A549 (cell line): ENCODE measurements around the gene SPAG6. TPM values are rescaled to one million over a fixed set of nuclear protein-coding genes. Genes with fewer than 3 reads are reported as not detected.

ENCODE experiments used
- ATAC-seq, 2 experiments: fragments of 200-7000 bp in 1 of 2; fragments of >200 bp in 1 of 2; cut with Nextera tagmentation in 1 of 2; cut with Tn5 transposase in 1 of 2; 3 replicates each; pipeline versions ENCODE4 v1.8.0 to v1.9.1; 2018 to 2020; ENCODE audit warnings: mild to moderate bottlenecking in 1 of 2, moderate library complexity in 1 of 2
- CTCF ChIA-PET: fragments of 300-600 bp; sonication (Branson Sonifier 250); formaldehyde crosslinking; extraction: SDS; loops from one replicate; lab custom pipeline; 2021; ENCODE audit warnings: antibody characterized with exemption, inconsistent platforms; lab: Yijun Ruan, JAX
- POLR2A ChIA-PET: fragments of 350-600 bp; formaldehyde crosslinking; extraction: SDS; loops from one replicate; lab custom pipeline; 2021; ENCODE audit warnings: antibody characterized with exemption, inconsistent platforms; lab: Yijun Ruan, JAX
- DNase-seq, 2 experiments: peaks; one replicate each; pipeline versions ENCODE4 v3.0.0 to v3.0.0-alpha.2; 2011 to 2016; ENCODE audit warnings: low read depth in 1 of 2, low spot score in 1 of 2
- FAIRE-seq: peaks from 2 replicates; lab custom pipeline; 2011; peaks lifted over from hg19 to GRCh38; lab: Jason Lieb, UNC
- H3K27ac ChIP-seq, 2 experiments: fragments of >200 bp; sonication (Bioruptor Twin); formaldehyde crosslinking; 3 replicates each; pipeline ENCODE4 v1.5.1; 2016 to 2017
- H3K4me1 ChIP-seq: fragments of >200 bp; sonication (Bioruptor Twin); formaldehyde crosslinking; 3 replicates; pipeline ENCODE4 v1.6.1; 2016
- H3K4me2 ChIP-seq: fragments of >200 bp; sonication (Bioruptor Twin); formaldehyde crosslinking; 3 replicates; pipeline ENCODE4 v1.6.1; 2016
- H3K4me3 ChIP-seq: fragments of >200 bp; sonication (Bioruptor Twin); formaldehyde crosslinking; 3 replicates; pipeline ENCODE4 v1.5.1; 2016
- H3K9me3 ChIP-seq: fragments of >200 bp; sonication (Bioruptor Twin); formaldehyde crosslinking; 3 replicates; pipeline ENCODE4 v1.6.1; 2016
- CBX8 ChIP-seq: fragments of 200-600 bp; sonication (generic); IDR thresholded peaks from 2 replicates; pipeline ENCODE4 v1.6.1; 2016
- CEBPB ChIP-seq, 2 experiments: fragments of >200 bp in 1 of 2; sonication (Bioruptor Twin) in 1 of 2; formaldehyde crosslinking in 1 of 2; IDR thresholded peaks; 2 replicates each; pipeline ENCODE4 v1.6.1; 2012 to 2016
- CHD2 ChIP-seq: fragments of 150-350 bp; IDR thresholded peaks from 2 replicates; pipeline ENCODE4 v1.6.1; 2014; ENCODE audit warnings: low read length; ENCODE audit not compliant: partially characterized antibody
- CTCF ChIP-seq: fragments of >200 bp; sonication (Bioruptor Twin); formaldehyde crosslinking; IDR thresholded peaks from 3 replicates; pipeline ENCODE4 v1.5.1; 2016
- EP300 ChIP-seq, 2 experiments: fragments of >200 bp; sonication (Bioruptor Twin); formaldehyde crosslinking; IDR thresholded peaks; 2 replicates in 1 of 2; 3 replicates in 1 of 2; pipeline ENCODE4 v1.6.1; 2016 to 2017
- FOSL2 ChIP-seq, 2 experiments: fragments of 450-650 bp in 1 of 2; fragments of >200 bp in 1 of 2; sonication (Bioruptor Twin) in 1 of 2; formaldehyde crosslinking; IDR thresholded peaks; 2 replicates each; pipeline versions ENCODE4 v1.5.0 to v1.6.1; 2016 to 2020; ENCODE audit warnings: mild to moderate bottlenecking in 1 of 2, moderate library complexity in 1 of 2
- GATA3 ChIP-seq: IDR thresholded peaks from 2 replicates; pipeline ENCODE4 v1.6.1; 2012; ENCODE audit warnings: borderline replicate concordance
- HES2 ChIP-seq: fragments of >200 bp; sonication (Bioruptor Twin); formaldehyde crosslinking; IDR thresholded peaks from 2 replicates; pipeline ENCODE4 v1.6.1; 2016
- HOXB5 ChIP-seq: fragments of 250-450 bp; sonication (Bioruptor Pico); IDR thresholded peaks from 2 replicates; pipeline ENCODE4 v1.5.0; 2020; ENCODE audit warnings: mild to moderate bottlenecking, moderate library complexity
- JUN ChIP-seq, 2 experiments: fragments of >200 bp; sonication (Bioruptor Twin); formaldehyde crosslinking; IDR thresholded peaks; 2 replicates in 1 of 2; 3 replicates in 1 of 2; pipeline ENCODE4 v1.6.1; 2016 to 2017
- JUNB ChIP-seq: fragments of >200 bp; sonication (Bioruptor Twin); formaldehyde crosslinking; IDR thresholded peaks from 2 replicates; pipeline ENCODE4 v1.6.1; 2016
- MAX ChIP-seq: IDR thresholded peaks from 2 replicates; pipeline ENCODE4 v1.6.1; 2012
- MYC ChIP-seq: IDR thresholded peaks from 2 replicates; pipeline ENCODE4 v1.6.1; 2012; ENCODE audit warnings: mild to moderate bottlenecking, inconsistent platforms, low read length, improper control_type of control experiment, borderline replicate concordance
- NPAS2 ChIP-seq: fragments of 250-450 bp; sonication (Bioruptor Pico); IDR thresholded peaks from 2 replicates; pipeline ENCODE4 v1.8.0; 2022; ENCODE audit warnings: mild to moderate bottlenecking, moderate library complexity, borderline replicate concordance
- PHF8 ChIP-seq: fragments of 200-600 bp; sonication (generic); IDR thresholded peaks from 2 replicates; pipeline ENCODE4 v1.6.1; 2016; ENCODE audit warnings: low read depth, mild to moderate bottlenecking, antibody characterized with exemption, moderate library complexity, borderline replicate concordance
- POLR2A ChIP-seq: IDR thresholded peaks from 2 replicates; pipeline ENCODE4 v1.6.1; 2012; ENCODE audit warnings: mild to moderate bottlenecking, low read length
- POLR2AphosphoS2 ChIP-seq: conservative IDR thresholded peaks from 2 replicates; pipeline ENCODE4 v1.6.1; 2012; ENCODE audit warnings: low read length, improper control_type of control experiment, inconsistent platforms
- RAD21 ChIP-seq, 2 experiments: fragments of >200 bp in 1 of 2; sonication (Bioruptor Twin) in 1 of 2; formaldehyde crosslinking in 1 of 2; IDR thresholded peaks in 1 of 2; conservative IDR thresholded peaks in 1 of 2; 2 replicates in 1 of 2; 3 replicates in 1 of 2; pipeline ENCODE4 v1.6.1; 2012 to 2018; ENCODE audit warnings: inconsistent platforms in 1 of 2
- RARB ChIP-seq: fragments of 250-450 bp; sonication (Bioruptor Pico); IDR thresholded peaks from 2 replicates; pipeline ENCODE4 v1.8.0; 2021; ENCODE audit warnings: mild to moderate bottlenecking, moderate library complexity
- RFX5 ChIP-seq: fragments of 450-650 bp; IDR thresholded peaks from 2 replicates; pipeline ENCODE4 v1.7.1; 2014; ENCODE audit warnings: antibody characterized with exemption, mild to moderate bottlenecking, moderate library complexity
- RNF2 ChIP-seq: fragments of 200-600 bp; sonication (generic); IDR thresholded peaks from 2 replicates; pipeline ENCODE4 v1.6.1; 2016; ENCODE audit warnings: low read depth, mild to moderate bottlenecking, antibody characterized with exemption, moderate library complexity, borderline replicate concordance
- SMC3 ChIP-seq: fragments of >200 bp; sonication (Bioruptor Twin); formaldehyde crosslinking; IDR thresholded peaks from 3 replicates; pipeline ENCODE4 v1.6.1; 2018; ENCODE audit warnings: inconsistent platforms
- SREBF2 ChIP-seq: fragments of 450-650 bp; IDR thresholded peaks from 2 replicates; pipeline ENCODE4 v1.6.1; 2014; ENCODE audit warnings: mild to moderate bottlenecking, moderate library complexity
- TP53 ChIP-seq: fragments of 250-450 bp; sonication (Bioruptor Pico); IDR thresholded peaks from 2 replicates; pipeline ENCODE4 v1.5.0; 2021; ENCODE audit warnings: mild to moderate bottlenecking, moderate library complexity
- USF2 ChIP-seq: fragments of 450-650 bp; IDR thresholded peaks from 2 replicates; pipeline ENCODE4 v1.6.1; 2014; ENCODE audit warnings: antibody characterized with exemption
- ZFP36 ChIP-seq: fragments of 450-650 bp; IDR thresholded peaks from 2 replicates; pipeline ENCODE4 v1.6.1; 2014; ENCODE audit warnings: borderline replicate concordance; ENCODE audit not compliant: partially characterized antibody
- ZSCAN20 ChIP-seq: fragments of 250-450 bp; sonication (Bioruptor Pico); IDR thresholded peaks from 2 replicates; pipeline ENCODE4 v1.8.0; 2022; ENCODE audit warnings: mild to moderate bottlenecking, moderate library complexity
- WGBS: methylation state at CpG from one replicate; pipeline ENCODE4 v1.1.6; 2017; ENCODE audit errors: missing lambda C conversion rate; 5-methylcytosine and 5-hydroxymethylcytosine counted together
- polyA plus RNA-seq, 4 experiments: library from polyadenylated mRNA; depleted of rRNA in 3 of 4; stranded (reverse); fragments of >200 nt; fragmentation: RNase III in 1 of 4; extraction: RNeasy Plus Mini Kit Qiagen cat#74134 plus additional on column Dnase treatment in 1 of 4; gene quantifications; 2 replicates in 3 of 4; 3 replicates in 1 of 4; pipeline ENCODE4 v1.2.3, GENCODE V29; 2011 to 2017

Gene SPAG6
- polyA plus RNA-seq, 2 of the 4 experiments (the other 2 are of a cell fraction) = 0.04 TPM; not detected in 1

- H3K4me3 ChIP-seq = no peak overlapping the region
Measured at GRCh38 chr10:22429981-22430421, 84.7 kb downstream of the SPAG6 start.

GRCh38 chr10:22433875-22434274 is 88.6 kb downstream of the SPAG6 start:
- peak; percentile 81 for FAIRE-seq
- H3K4me2 ChIP-seq = peak overlapping the region; percentile 63
- WGBS = 1% methylated on average over 2 of the region's 2 CpGs
- H3K27ac ChIP-seq = peak overlapping the region; percentile 48 to 56; a peak in 5 of 6 replicates
- H3K4me3 ChIP-seq = no peak overlapping the region
- ChIA-PET CTCF (interaction anchor here (1.4 kb wide), 1 partner anchor 163 kb away, joined by 3 read pairs; no protein-coding TSS in a partner anchor), POLR2A (no interaction called here)
- no peaks in the 10 kb centered on the region for H3K9me3 ChIP-seq
- TF ChIP-seq HOXB5 (CRISPR knock-in tag) (0 out of 2 replicates have a peak, but pooled peaks have one; percentile 44), RNF2 (no peak), POLR2AphosphoS2 (no peak), EP300 (IDR thresholded peaks at IDR 0.05) (peak in 1 of 2 experiments; percentile 45; a peak in 1 of 5 replicates), FOSL2 (IDR thresholded peaks at IDR 0.05) (peak; percentile 80), FOSL2 (CRISPR knock-in tag; IDR thresholded peaks at IDR 0.05) (peak; percentile 91), GATA3 (peak; percentile 59; the same call in 1 of the 2 replicates), TP53 (CRISPR knock-in tag) (no peak), POLR2A (no peak), RAD21 (conservative IDR thresholded peaks at IDR 0.05 in 1 of 2, IDR thresholded peaks at IDR 0.05 in 1 of 2) (no peak), CTCF (no peak), ZFP36 (no peak), RFX5 (no peak), RARB (CRISPR knock-in tag) (no peak), ZSCAN20 (CRISPR knock-in tag) (no peak), MAX (peak; percentile 44; the same call in 1 of the 2 replicates), CHD2 (no peak), SREBF2 (no peak), JUN (IDR thresholded peaks at IDR 0.05) (peak in 1 of 2 experiments; percentile 39; a peak in 1 of 5 replicates), CEBPB (IDR thresholded peaks at IDR 0.05) (peak; percentile 30 to 74; a peak in 2 of 4 replicates), JUNB (peak; percentile 81), USF2 (no peak), MYC (no peak), PHF8 (no peak), SMC3 (no peak)
- ATAC-seq = peak; percentile 54 to 57; a peak in 4 of 6 replicates
- peaks cover 38% of the 10 kb centered on the region for H3K4me1 ChIP-seq
- peak; percentile 38 to 67 for DNase-seq

More at GRCh38 chr10:22429981-22430421, 84.7 kb downstream of the SPAG6 start:
- FAIRE-seq (no peak), DNase-seq (no peak), ATAC-seq (no peak)
- H3K27ac ChIP-seq = peak overlapping the region in 1 of 2 experiments; percentile 50; a peak in 4 of 6 replicates
- H3K4me1 ChIP-seq = peaks cover 55% of the 10 kb centered on the region
- no peaks in the 10 kb centered on the region for H3K9me3 ChIP-seq
- ChIA-PET CTCF (interaction anchor here (0.6 kb wide), 1 partner anchor 567 kb away, joined by 3 read pairs; no protein-coding TSS in a partner anchor), POLR2A (no interaction called here)
- 77% methylated on average over 8 of the region's 8 CpGs for WGBS
- H3K4me2 ChIP-seq = peak overlapping the region; percentile 70
- TF ChIP-seq ZFP36 (no peak), RFX5 (no peak), RAD21 (conservative IDR thresholded peaks at IDR 0.05 in 1 of 2, IDR thresholded peaks at IDR 0.05 in 1 of 2) (no peak), USF2 (no peak), GATA3 (no peak), TP53 (CRISPR knock-in tag) (no peak), MAX (no peak), NPAS2 (CRISPR knock-in tag) (no peak), CBX8 (no peak), HES2 (no peak)
